ENCODE results near the gene MYO10.

GRCh38 chr5:16690243-16690852 is 245.7 kb downstream of the MYO10 start:
- TF ChIP-seq CTCF (IDR thresholded peaks at IDR 0.05; ENCODE audit: extremely low read depth in 1 of 2, insufficient read depth in 1 of 2, low read depth in 1 of 2, low read length in 2 of 2) (peak; percentile 63 to 82), POLR2A (IDR thresholded peaks at IDR 0.05; ENCODE audit: low read depth, low read length) (no peak), MYC (IDR thresholded peaks at IDR 0.05; ENCODE audit: low read depth, low read length) (no peak), EZH2 (IDR thresholded peaks at IDR 0.05; ENCODE audit: borderline replicate concordance, low read depth, low read length, severe bottlenecking) (no peak), GATA2 (IDR thresholded peaks at IDR 0.05; ENCODE audit: insufficient read depth, insufficient read length, low read depth, low read length) (no peak), POLR2AphosphoS5 (IDR thresholded peaks at IDR 0.05; ENCODE audit: insufficient read depth, low read depth, low read length) (no peak), FOS (IDR thresholded peaks at IDR 0.05; ENCODE audit: borderline replicate concordance, insufficient read depth, low read length) (no peak)
